Effector memory CD4-positive, alpha-beta T cell (primary cell): ENCODE measurements around the gene ZBTB32.

Experiments used
- DNase-seq, 3 donors: peaks; one replicate each; pipeline ENCODE4 v3.0.0-alpha.2; 2020
- H3K27ac ChIP-seq: 2 replicates; pipeline ENCODE4 v1.7.0; 2013; ENCODE audit warnings: mild to moderate bottlenecking, low read length, moderate library complexity; ENCODE audit not compliant: insufficient read depth, poor library complexity, severe bottlenecking
- H3K27me3 ChIP-seq: replicated peaks from 2 replicates; pipeline ENCODE4 v1.7.0; 2013; ENCODE audit warnings: mild to moderate bottlenecking, low read length; ENCODE audit not compliant: insufficient read depth, control insufficient read depth, poor library complexity, severe bottlenecking
- H3K36me3 ChIP-seq: 2 replicates; pipeline ENCODE4 v1.7.0; 2013; ENCODE audit warnings: mild to moderate bottlenecking, low read length, moderate library complexity; ENCODE audit not compliant: control insufficient read depth, insufficient read depth
- H3K4me1 ChIP-seq: 2 replicates; pipeline ENCODE4 v1.7.0; 2013; ENCODE audit warnings: low read length, mild to moderate bottlenecking; ENCODE audit not compliant: control insufficient read depth, insufficient read depth, poor library complexity, severe bottlenecking
- H3K4me3 ChIP-seq: 2 replicates; pipeline ENCODE4 v1.7.0; 2013; ENCODE audit warnings: low read length, low read depth, mild to moderate bottlenecking; ENCODE audit not compliant: insufficient read depth, poor library complexity, severe bottlenecking
- H3K9me3 ChIP-seq: 2 replicates; pipeline ENCODE4 v1.7.0; 2013; ENCODE audit warnings: mild to moderate bottlenecking, low read length, moderate library complexity; ENCODE audit not compliant: control insufficient read depth

ZBTB32 gene

GRCh38 chr19:35727956-35728706 lies 23.8 kb downstream of the ZBTB32 start:
- H3K27me3 ChIP-seq = no peaks in the 10 kb centered on the region
- H3K36me3 ChIP-seq = peaks cover 98% of the 10 kb centered on the region
- no peak for DNase-seq
- H3K4me3 ChIP-seq = no peak overlapping the region
- H3K4me1 ChIP-seq = no peaks in the 10 kb centered on the region
- no peak overlapping the region for H3K27ac ChIP-seq
- no peaks in the 10 kb centered on the region for H3K9me3 ChIP-seq

- Histone ChIP-seq H3K4me3 (no peak overlapping the region), H3K9me3 (no peaks in the 10 kb centered on the region), H3K4me1 (no peaks in the 10 kb centered on the region), H3K27ac (no peak overlapping the region), H3K36me3 (peaks cover 96% of the 10 kb centered on the region), H3K27me3 (no peaks in the 10 kb centered on the region)
- no peak for DNase-seq
These were observed 24.7 kb downstream of the ZBTB32 start for GRCh38 chr19:35729021-35729420.

GRCh38 chr19:35729763-35730162 lies 25.4 kb downstream of the ZBTB32 start:
- DNase-seq = no peak
- no peaks in the 10 kb centered on the region for H3K4me1 ChIP-seq
- no peak overlapping the region for H3K4me3 ChIP-seq
- H3K27ac ChIP-seq = no peak overlapping the region
- peaks cover 91% of the 10 kb centered on the region for H3K36me3 ChIP-seq
- H3K27me3 ChIP-seq = no peaks in the 10 kb centered on the region
- no peaks in the 10 kb centered on the region for H3K9me3 ChIP-seq

- Histone ChIP-seq H3K36me3 (peaks cover 90% of the 10 kb centered on the region), H3K4me3 (no peak overlapping the region)
These were observed 26.0 kb downstream of the ZBTB32 start for GRCh38 chr19:35730326-35730725.

GRCh38 chr19:35731353-35731752 lies 27.0 kb downstream of the ZBTB32 start:
- H3K27ac ChIP-seq = no peak overlapping the region
- H3K9me3 ChIP-seq = no peaks in the 10 kb centered on the region
- no peaks in the 10 kb centered on the region for H3K4me1 ChIP-seq
- peaks cover 79% of the 10 kb centered on the region for H3K36me3 ChIP-seq
- no peak overlapping the region for H3K4me3 ChIP-seq
- no peaks in the 10 kb centered on the region for H3K27me3 ChIP-seq
- DNase-seq = no peak

More at GRCh38 chr19:35730326-35730725, 26.0 kb downstream of the ZBTB32 start:
- Histone ChIP-seq H3K9me3 (no peaks in the 10 kb centered on the region), H3K27me3 (no peaks in the 10 kb centered on the region), H3K4me1 (no peaks in the 10 kb centered on the region), H3K27ac (no peak overlapping the region)
- no peak for DNase-seq

DNA sequence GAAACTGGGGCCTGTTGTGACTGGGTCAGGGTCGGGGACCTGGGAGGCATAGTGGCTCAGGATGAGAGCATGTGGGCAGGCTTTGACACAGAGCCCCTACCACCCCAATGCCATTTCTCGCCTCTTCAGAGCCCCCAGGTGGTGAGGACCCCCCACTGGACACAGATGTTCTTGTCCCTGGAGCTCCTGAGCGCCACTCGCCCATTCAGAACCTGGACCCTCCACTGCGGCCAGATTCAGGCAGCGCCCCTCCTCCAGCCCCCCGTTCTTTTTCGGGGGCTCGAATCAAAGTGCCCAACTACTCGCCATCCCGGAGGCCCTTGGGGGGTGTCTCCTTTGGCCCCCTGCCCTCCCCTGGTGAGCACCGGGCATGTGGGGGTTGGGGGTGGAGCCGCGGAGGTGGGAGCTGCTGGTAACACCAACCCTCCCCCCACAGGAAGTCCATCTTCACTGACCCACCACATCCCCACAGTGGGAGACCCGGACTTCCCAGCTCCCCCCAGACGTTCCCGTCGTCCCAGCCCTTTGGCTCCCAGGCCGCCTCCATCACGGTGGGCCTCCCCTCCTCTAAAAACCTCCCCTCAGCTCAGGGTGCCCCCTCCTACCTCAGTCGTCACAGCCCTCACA lies 27.5 kb downstream of the ZBTB32 start:
- no peaks in the 10 kb centered on the region for H3K4me1 ChIP-seq
- DNase-seq = no peak
- no peak overlapping the region for H3K4me3 ChIP-seq
- no peaks in the 10 kb centered on the region for H3K27me3 ChIP-seq
- H3K36me3 ChIP-seq = peaks cover 78% of the 10 kb centered on the region
- H3K9me3 ChIP-seq = no peaks in the 10 kb centered on the region
- no peak overlapping the region for H3K27ac ChIP-seq

DNA sequence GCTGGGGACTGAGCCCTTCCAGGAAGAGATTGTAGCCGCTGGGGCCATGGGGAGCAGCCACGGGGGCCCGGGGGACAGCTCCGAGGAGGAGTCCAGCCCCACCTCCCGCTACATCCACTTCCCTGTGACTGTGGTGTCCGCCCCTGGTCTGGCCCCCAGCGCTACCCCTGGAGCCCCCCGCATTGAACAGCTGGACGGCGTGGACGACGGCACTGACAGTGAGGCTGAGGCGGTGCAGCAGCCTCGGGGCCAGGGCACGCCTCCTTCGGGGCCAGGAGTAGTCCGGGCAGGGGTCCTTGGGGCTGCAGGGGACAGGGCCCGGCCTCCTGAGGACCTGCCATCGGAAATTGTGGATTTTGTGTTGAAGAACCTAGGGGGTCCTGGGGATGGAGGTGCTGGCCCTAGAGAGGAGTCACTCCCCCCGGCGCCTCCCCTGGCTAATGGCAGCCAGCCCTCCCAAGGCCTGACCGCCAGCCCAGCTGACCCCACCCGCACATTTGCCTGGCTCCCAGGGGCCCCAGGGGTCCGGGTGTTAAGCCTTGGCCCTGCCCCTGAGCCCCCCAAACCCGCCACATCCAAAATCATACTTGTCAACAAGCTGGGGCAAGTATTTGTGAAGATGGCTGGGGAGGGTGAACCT lies 28.3 kb downstream of the ZBTB32 start:
- Histone ChIP-seq H3K27me3 (no peaks in the 10 kb centered on the region), H3K9me3 (no peaks in the 10 kb centered on the region), H3K36me3 (peaks cover 78% of the 10 kb centered on the region), H3K4me1 (no peaks in the 10 kb centered on the region), H3K4me3 (no peak overlapping the region), H3K27ac (no peak overlapping the region)
- DNase-seq = no peak

DNA sequence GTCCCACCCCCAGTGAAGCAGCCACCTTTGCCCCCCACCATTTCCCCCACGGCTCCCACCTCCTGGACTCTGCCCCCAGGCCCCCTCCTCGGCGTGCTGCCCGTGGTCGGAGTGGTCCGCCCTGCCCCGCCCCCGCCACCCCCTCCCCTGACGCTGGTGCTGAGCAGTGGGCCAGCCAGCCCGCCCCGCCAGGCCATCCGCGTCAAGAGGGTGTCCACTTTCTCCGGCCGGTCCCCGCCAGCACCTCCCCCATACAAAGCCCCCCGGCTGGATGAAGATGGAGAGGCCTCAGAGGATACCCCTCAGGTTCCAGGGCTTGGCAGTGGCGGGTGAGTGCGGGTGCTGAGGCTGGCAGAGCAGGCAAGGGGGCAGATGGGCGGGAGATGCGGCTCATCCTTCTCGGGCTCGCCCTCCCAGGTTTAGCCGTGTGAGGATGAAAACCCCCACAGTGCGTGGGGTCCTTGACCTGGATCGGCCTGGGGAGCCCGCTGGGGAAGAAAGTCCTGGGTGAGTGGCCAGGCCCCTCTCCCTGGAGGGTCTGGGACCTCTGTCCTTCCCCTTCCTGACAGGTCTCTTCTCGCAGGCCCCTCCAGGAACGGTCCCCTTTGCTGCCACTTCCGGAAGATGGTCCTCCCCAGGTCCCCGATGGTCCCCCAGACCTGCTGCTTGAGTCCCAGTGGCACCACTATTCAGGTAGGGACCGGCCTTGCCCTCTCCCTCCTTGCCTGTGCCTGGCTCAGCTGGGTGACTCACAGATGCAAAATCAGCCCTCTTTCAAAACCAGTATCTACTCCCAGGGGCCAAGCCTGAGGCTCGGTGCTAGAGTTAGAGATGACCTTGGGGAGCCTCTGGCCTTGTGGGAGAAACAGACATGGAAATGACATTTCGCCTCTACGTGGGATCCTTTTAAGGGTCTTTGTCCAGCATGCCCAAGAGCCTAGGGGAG lies 29.1 kb downstream of the ZBTB32 start:
- no peaks in the 10 kb centered on the region for H3K4me1 ChIP-seq
- H3K27ac ChIP-seq = no peak overlapping the region
- H3K36me3 ChIP-seq = peaks cover 78% of the 10 kb centered on the region
- no peaks in the 10 kb centered on the region for H3K27me3 ChIP-seq
- no peaks in the 10 kb centered on the region for H3K9me3 ChIP-seq
- H3K4me3 ChIP-seq = no peak overlapping the region
- DNase-seq = no peak

GRCh38 chr19:35734273-35734672 lies 29.9 kb downstream of the ZBTB32 start:
- no peaks in the 10 kb centered on the region for H3K27me3 ChIP-seq
- H3K4me1 ChIP-seq = no peaks in the 10 kb centered on the region
- H3K9me3 ChIP-seq = no peaks in the 10 kb centered on the region
- peaks cover 73% of the 10 kb centered on the region for H3K36me3 ChIP-seq
- no peak overlapping the region for H3K4me3 ChIP-seq
- no peak for DNase-seq
- no peak overlapping the region for H3K27ac ChIP-seq
